GM19467 (cell line): ENCODE data around the gene ERGIC3.
"Not testable (repeated sequence)": the region's sequence is repeated elsewhere in the genome, so short reads cannot be mapped to it uniquely, and the experiment has no call there.

Experiments
- ATAC-seq: cut with Tn5 transposase; IDR thresholded peaks from one replicate; pipeline ENCODE4 v1.9.1; 2021; ENCODE audit warnings: mild to moderate bottlenecking, moderate library complexity; ENCODE audit not compliant: unreplicated experiment

ERGIC3 gene

GRCh38 chr20:35517125-35517524, 24.8 kb upstream of the ERGIC3 start:
- no peak for ATAC-seq

GRCh38 chr20:35517767-35518166, 24.1 kb upstream of the ERGIC3 start:
- ATAC-seq: not testable (repeated sequence)

GRCh38 chr20:35518955-35519354, 22.9 kb upstream of the ERGIC3 start:
- ATAC-seq: no peak

- ATAC-seq: no peak
Observed at GRCh38 chr20:35523298-35523888, 18.5 kb upstream of the ERGIC3 start.

- no peak for ATAC-seq
Observed at GRCh38 chr20:35525639-35526038, 16.2 kb upstream of the ERGIC3 start.

- no peak for ATAC-seq
Observed at GRCh38 chr20:35527122-35527769, 14.6 kb upstream of the ERGIC3 start.

- ATAC-seq: no peak
Observed at GRCh38 chr20:35529552-35529951, 12.3 kb upstream of the ERGIC3 start, which contains the start of gene C20orf173. Gene C20orf173 (minus strand): TSS chr20:35529652. CDS start chr20:35529373, 279 bp downstream.

GRCh38 chr20:35539756-35540212, 2.1 kb upstream of the ERGIC3 start:
- no peak for ATAC-seq

GRCh38 chr20:35541118-35541782, 628 bp upstream of the ERGIC3 start:
- no peak for ATAC-seq

- no peak for ATAC-seq
Observed at GRCh38 chr20:35542990-35543389, 1.1 kb downstream of the ERGIC3 start.

GRCh38 chr20:35544436-35544835, 2.6 kb downstream of the ERGIC3 start:
- ATAC-seq: no peak

- not testable (repeated sequence) for ATAC-seq
Observed at GRCh38 chr20:35544941-35545340, 3.1 kb downstream of the ERGIC3 start.

- no peak for ATAC-seq
Observed at GRCh38 chr20:35546127-35546526, 4.2 kb downstream of the ERGIC3 start.

- no peak for ATAC-seq
Observed at GRCh38 chr20:35547329-35547728, 5.5 kb downstream of the ERGIC3 start.

- no peak for ATAC-seq
Observed at GRCh38 chr20:35551503-35551902, 9.6 kb downstream of the ERGIC3 start.

GRCh38 chr20:35552914-35553313, 11.0 kb downstream of the ERGIC3 start:
- ATAC-seq: no peak

GRCh38 chr20:35555461-35555860, 13.6 kb downstream of the ERGIC3 start:
- not testable (repeated sequence) for ATAC-seq

GRCh38 chr20:35555951-35556645, 14.2 kb downstream of the ERGIC3 start:
- ATAC-seq: no peak

GRCh38 chr20:35556871-35557270, 15.0 kb downstream of the ERGIC3 start:
- ATAC-seq: no peak

GRCh38 chr20:35558451-35558850, 16.6 kb downstream of the ERGIC3 start:
- ATAC-seq: no peak

- no peak for ATAC-seq
Observed at GRCh38 chr20:35559042-35559693, 17.3 kb downstream of the ERGIC3 start.
